ENCODE measurements around the gene PCSK7.

DNA sequence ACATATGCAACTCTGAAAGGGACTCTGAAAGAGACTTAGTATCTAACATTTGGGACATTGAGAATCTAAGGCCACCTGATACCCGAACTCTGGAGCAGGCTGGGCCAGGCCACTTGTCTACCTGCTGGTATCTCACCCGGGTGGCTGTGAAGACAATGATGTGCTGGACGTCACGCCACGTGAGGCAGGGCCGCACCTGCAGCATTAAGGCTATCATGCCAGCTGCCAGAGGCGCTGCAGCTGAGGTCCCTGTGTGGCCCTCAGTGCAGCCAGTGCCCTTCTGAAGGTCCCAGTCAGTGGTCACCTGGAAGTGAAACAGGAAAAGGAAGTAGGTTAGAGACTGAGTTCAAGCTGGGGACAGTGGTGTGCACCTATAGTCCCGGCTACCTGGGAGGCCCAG lies 12.4 kb downstream of the PCSK7 start:
- TF ChIP-seq, protein P1, sequence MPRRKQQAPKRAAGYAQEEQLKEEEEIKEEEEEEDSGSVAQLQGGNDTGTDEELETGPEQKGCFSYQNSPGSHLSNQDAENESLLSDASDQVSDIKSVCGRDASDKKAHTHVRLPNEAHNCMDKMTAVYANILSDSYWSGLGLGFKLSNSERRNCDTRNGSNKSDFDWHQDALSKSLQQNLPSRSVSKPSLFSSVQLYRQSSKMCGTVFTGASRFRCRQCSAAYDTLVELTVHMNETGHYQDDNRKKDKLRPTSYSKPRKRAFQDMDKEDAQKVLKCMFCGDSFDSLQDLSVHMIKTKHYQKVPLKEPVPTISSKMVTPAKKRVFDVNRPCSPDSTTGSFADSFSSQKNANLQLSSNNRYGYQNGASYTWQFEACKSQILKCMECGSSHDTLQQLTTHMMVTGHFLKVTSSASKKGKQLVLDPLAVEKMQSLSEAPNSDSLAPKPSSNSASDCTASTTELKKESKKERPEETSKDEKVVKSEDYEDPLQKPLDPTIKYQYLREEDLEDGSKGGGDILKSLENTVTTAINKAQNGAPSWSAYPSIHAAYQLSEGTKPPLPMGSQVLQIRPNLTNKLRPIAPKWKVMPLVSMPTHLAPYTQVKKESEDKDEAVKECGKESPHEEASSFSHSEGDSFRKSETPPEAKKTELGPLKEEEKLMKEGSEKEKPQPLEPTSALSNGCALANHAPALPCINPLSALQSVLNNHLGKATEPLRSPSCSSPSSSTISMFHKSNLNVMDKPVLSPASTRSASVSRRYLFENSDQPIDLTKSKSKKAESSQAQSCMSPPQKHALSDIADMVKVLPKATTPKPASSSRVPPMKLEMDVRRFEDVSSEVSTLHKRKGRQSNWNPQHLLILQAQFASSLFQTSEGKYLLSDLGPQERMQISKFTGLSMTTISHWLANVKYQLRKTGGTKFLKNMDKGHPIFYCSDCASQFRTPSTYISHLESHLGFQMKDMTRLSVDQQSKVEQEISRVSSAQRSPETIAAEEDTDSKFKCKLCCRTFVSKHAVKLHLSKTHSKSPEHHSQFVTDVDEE (CRISPR knock-in tag; IDR thresholded peaks at IDR 0.05): no peak
- TF ChIP-seq CSDC2 (CRISPR knock-in tag; IDR thresholded peaks at IDR 0.05) (no peak), BACH2 (CRISPR knock-in tag; IDR thresholded peaks at IDR 0.05; ENCODE audit: borderline replicate concordance) (no peak), ZFP30 (CRISPR knock-in tag; IDR thresholded peaks at IDR 0.05) (no peak), SNAI2 (CRISPR knock-in tag; IDR thresholded peaks at IDR 0.05) (no peak), GLIS3 (CRISPR knock-in tag; IDR thresholded peaks at IDR 0.05) (no peak), TCF4 (CRISPR knock-in tag; IDR thresholded peaks at IDR 0.05; ENCODE audit: borderline replicate concordance) (no peak), OSR1 (CRISPR knock-in tag; IDR thresholded peaks at IDR 0.05) (no peak), ZFP3 (CRISPR knock-in tag; IDR thresholded peaks at IDR 0.05) (no peak), TOX (CRISPR knock-in tag; IDR thresholded peaks at IDR 0.05; ENCODE audit: borderline replicate concordance) (no peak), ESRRG (CRISPR knock-in tag; IDR thresholded peaks at IDR 0.05) (no peak), ZNF8 (CRISPR knock-in tag; IDR thresholded peaks at IDR 0.05) (no peak)
- TF ChIP-seq, protein P2, sequence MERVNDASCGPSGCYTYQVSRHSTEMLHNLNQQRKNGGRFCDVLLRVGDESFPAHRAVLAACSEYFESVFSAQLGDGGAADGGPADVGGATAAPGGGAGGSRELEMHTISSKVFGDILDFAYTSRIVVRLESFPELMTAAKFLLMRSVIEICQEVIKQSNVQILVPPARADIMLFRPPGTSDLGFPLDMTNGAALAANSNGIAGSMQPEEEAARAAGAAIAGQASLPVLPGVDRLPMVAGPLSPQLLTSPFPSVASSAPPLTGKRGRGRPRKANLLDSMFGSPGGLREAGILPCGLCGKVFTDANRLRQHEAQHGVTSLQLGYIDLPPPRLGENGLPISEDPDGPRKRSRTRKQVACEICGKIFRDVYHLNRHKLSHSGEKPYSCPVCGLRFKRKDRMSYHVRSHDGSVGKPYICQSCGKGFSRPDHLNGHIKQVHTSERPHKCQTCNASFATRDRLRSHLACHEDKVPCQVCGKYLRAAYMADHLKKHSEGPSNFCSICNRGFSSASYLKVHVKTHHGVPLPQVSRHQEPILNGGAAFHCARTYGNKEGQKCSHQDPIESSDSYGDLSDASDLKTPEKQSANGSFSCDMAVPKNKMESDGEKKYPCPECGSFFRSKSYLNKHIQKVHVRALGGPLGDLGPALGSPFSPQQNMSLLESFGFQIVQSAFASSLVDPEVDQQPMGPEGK (CRISPR knock-in tag; IDR thresholded peaks at IDR 0.05; ENCODE audit: borderline replicate concordance): no peak

All from SK-N-SH treated with all-trans-retinoic acid at 6 μM for 48 hours (cell line).